Cardiac septum (tissue), 1 donor: ENCODE data around the gene TNFSF9. TPM values are rescaled to one million over a fixed set of nuclear protein-coding genes. Genes with fewer than 3 reads are reported as not detected.
"Not testable (repeated sequence)": the region's sequence is repeated elsewhere in the genome, so short reads cannot be mapped to it uniquely, and the experiment has no call there.

Experiments used
- DNase-seq: peaks from one replicate; pipeline ENCODE4 v3.0.0-alpha.2; 2020; ENCODE audit warnings: low spot score
- intact Hi-C: fragments of 100-400 bp; cut with DNase I; formaldehyde crosslinking; loops from one replicate; pipeline ENCODE4 v1.14.0; 2022
- total RNA-seq: library from RNA; stranded (reverse); fragmentation: NEBNext Ultra II Directional; extraction: Animal tissue kit (Norgen Biotek cat#: 25700); gene quantifications from one replicate; pipeline ENCODE4 v1.2.1, GENCODE V29; 2021
- donor health status: DM: no; HTN: no; CAD: no.

The TNFSF9 gene
- total RNA-seq, 1 donor from 2014 or later = not detected

- no peak for DNase-seq
- intact Hi-C loops = no loop called here
Observed at GRCh38 chr19:6503407-6504201, 27.2 kb upstream of the TNFSF9 start.

DNA sequence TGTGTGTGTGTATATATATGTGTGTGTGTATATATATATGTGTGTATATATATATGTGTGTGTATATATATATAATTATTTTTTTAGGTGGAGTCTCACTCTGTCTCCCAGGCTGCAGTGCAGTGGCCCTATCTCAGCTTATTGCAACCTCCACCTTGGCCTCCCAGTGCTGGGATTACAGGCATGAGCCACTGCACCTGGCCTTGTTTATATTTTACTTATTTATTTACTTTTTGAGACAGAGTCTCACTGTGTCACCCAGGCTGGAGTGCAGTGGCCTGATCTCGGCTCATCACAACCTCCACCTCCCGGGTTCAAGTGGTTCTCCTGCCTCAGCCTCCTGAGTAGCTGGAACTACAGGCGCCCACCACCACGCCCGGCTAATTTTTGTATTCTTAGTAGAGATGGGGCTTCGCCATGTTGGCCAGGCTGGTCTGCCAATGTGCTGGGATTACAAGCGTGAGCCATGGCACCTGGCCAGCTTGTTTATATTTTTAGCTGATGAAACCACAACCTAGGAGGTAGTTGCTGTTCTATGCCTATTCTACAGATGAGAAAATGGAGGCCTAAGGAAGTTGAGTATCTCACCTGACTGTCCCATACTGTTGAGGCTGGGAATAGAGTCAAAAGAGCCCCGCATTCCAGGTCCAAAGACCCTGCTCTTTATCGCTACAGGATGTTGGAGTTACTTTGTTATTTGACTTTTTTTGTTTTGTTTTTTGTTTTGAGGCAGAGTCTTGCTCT is 22.6 kb upstream of the TNFSF9 start:
- DNase-seq, intact Hi-C loops: not testable (repeated sequence)

DNA sequence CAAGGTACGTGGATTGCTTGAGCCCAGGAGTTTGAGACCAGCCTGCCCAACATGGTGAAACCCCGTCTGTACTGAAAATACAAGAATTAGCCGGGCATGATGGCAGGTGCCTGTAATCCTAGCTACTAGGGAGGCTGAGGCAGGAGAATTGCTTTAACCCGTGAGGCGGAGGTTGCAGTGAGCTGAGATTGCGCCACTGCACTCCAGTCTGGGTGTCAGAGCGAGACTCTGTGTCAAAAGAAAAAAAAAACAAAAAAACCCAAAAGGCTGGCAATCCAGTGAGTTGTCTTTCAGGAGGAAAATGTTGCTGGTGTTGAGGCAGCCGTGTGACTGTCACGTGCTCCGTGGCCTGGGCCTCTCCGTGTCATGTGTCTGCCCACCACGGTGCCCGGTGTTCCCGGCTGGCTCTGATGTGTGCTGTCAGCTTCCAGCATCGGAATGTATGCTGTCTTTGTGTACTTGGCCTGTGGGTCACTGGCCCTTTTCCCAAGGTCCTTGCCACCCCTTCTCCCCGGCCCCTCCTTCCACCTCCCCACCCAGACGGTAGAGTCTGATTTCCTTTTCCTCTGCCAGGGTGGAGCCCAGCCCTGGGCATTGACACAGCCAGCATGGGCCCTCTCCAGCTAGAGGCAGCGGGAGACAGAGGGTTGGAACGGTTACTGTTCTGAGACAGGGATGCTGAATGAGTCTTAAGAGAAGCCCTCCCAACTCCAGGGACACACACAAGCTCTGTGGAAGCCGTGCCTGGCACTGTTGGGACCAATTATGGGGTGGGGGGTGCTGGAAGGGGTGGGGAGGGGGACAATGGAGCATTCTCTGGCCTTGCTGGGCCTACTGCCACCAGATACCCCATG is 21.5 kb upstream of the TNFSF9 start:
- intact Hi-C loops = no loop called here
- no peak for DNase-seq

DNA sequence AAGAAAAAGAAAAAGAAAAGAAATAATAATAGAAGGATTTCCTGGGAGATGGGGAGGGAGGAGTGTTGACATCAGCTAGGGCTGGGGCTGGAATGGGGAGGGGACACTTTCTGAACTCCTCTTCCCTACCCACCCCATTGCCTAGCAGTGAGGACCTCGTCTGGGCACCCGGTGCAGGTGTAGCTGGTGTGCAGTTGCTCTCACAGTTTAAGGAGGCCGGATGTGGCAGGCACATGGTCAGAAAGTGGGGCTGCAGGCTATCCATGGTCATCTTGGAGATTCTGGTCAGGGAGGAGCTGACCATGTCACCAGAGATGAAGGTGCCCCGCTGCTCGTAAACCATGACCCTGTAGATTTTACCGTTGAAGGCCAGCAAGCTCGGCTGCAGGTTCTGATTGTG is 20.2 kb upstream of the TNFSF9 start:
- DNase-seq = no peak
- intact Hi-C loops = no loop called here

DNA sequence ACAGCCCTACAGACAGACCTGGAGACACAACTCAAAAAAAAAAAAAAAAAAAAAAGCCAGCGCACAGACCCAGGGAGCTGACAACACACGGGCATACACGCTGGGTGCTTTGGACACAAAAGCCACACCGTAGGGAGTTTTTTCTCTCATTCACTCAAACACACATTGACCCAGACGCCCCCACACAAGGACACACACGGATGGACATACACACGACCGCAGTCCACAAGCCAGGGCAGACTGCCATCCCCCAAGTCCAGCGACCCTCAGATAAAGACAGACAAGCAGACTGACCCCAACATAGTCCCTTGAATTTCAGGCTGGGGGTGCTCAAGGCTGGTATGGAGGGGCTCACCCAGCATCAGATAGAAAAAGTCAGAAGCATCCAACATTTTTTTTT is 16.7 kb upstream of the TNFSF9 start:
- DNase-seq = no peak
- intact Hi-C loops = no loop called here

- intact Hi-C loops = loop anchor here (5.0 kb wide), 2 partner anchors 222 to 347 kb away; partner anchors contain the start of genes GPR108 and TRIP10
- DNase-seq = no peak
Observed at GRCh38 chr19:6514926-6515544, 15.8 kb upstream of the TNFSF9 start.

DNA sequence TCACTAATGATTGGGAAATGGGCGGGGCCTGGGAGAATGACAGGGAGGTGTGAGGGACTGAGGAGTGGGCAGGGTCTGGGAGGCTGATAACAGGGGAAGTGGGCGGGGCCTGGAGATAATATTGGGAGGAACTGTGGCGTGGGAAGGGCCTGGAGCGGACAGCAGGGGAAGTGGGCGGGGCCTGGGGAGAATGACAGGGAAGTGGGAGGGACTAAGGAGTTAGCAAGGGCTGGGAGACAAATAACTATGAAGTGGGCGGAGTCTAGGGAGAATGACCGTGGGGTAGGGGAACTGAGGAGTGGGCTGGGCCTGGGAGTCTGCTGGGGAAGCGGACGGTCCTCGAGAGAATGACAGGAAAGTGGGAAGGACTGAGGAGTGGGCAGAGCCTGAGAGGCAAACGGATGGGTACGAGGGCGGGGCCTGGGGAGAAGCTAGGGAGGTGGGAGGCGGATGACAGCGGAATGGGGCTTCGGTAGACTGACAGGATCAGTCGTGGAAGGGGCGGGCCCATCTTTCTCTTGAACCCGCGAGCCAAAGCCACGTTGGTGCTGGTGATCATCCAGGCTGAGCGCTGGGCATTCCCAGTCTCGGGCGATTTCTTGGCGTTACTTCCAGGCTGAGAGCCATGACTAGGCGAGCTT is 14.7 kb upstream of the TNFSF9 start:
- intact Hi-C loops = loop anchor here (5.0 kb wide), 2 partner anchors 221 to 346 kb away; partner anchors contain the start of genes GPR108 and TRIP10
- peak; percentile 94 for DNase-seq

GRCh38 chr19:6516659-6517291 is 14.1 kb upstream of the TNFSF9 start:
- intact Hi-C loops = loop anchor here (1.0 to 5.0 kb wide), 3 partner anchors 117 to 346 kb away; partner anchors contain the start of genes GPR108 and TRIP10
- peak; percentile 93 for DNase-seq

DNA sequence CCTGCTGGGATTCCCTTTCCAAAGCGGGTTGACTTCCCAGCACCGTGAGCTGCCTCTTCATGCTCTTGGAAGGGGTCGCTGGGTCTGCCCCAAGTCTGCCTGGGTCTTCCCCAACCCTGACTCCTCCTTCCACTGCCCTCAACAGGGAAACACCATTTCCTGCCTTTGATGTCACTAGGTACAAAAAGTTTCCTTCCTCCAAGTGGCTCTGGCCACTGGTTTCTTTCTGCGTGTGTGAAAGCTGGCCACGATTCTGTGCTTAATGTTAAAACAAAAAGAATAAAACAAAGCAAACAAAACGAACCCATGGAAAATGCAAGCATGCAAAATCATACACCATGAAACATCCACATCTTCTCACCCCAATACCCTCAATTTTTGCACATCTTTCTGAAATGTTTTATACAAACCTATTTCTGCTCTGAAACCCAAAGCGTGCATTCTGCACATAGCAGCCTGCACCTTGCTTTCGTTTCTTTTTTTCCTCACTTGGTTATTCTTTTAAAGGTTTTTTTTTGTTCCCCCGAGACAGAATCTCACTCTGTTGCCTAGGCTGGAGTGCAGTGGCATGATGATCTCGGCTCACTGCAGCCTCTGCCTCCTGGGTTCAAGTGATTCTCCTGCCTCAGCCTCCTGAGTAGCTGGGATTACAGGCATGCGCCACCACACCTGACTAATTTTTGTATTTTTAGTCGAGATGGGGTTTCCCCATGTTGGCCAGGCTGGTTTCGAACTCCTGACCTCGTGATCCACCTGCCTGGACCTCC is 12.5 kb upstream of the TNFSF9 start:
- intact Hi-C loops = loop anchor here (5.0 kb wide), 2 partner anchors 219 to 344 kb away; partner anchors contain the start of genes GPR108 and TRIP10
- no peak for DNase-seq

DNA sequence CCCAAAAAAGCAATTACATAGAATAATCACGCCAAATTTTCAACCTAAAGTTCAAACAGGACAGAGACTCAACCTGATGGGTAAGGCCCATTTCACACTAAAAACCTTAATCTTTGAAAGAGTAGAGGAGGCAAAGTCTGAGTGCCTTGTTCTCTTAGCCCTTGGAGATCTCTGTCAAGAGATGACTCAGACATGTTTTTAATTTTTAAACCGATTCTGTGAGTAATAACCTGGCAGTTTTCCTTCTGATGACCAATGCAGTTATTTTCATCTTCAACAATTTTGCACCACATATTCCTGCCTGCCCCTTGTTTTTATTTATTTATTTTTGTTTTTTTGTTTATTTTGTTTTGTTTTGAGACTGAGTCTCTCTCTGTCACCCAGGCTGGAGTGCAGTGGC is 11.5 kb upstream of the TNFSF9 start:
- intact Hi-C loops = loop anchor here (5.0 kb wide), 2 partner anchors 218 to 343 kb away; partner anchors contain the start of genes GPR108 and TRIP10
- DNase-seq = no peak

GRCh38 chr19:6521718-6522646 is 8.8 kb upstream of the TNFSF9 start:
- intact Hi-C loops = no loop called here
- no peak for DNase-seq

DNA sequence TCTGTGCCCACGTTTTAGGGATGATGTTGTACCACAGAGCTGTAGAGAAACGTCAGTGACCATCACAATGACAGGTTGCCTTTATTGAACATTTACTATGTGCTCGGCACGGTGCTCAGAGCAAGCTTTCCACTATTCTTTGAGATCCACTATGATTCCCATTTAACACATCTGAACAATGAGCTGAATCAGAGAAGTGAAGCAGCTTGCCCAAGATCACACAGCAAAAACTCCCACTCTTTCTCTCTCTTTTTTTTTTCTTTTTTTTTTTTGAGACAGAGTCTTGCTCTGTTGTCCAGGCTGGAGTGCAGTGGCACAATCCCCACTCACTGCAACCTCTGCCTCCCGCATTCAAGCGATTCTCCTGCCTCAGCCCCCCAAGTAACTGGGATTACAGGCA is 8.1 kb upstream of the TNFSF9 start:
- intact Hi-C loops = no loop called here
- DNase-seq = no peak

DNA sequence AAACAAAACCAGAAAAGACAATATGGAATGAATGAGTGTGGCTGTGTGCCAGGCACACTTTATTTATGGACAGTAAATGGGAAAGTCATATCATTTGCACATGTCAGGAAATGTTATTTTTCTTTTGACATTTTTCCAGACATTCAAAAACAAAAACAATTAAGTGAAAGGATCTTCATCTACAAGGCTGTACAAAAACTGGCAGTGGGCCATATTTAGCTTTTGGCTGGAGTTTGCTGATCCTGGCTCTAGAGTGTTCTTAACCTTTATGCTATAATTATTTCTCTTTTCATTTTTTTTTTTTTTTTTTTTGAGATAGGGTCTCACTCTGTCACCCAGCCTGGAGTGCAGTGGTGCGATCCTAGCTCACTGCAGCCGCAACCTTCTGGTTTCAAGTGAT is 6.5 kb upstream of the TNFSF9 start:
- intact Hi-C loops = no loop called here
- no peak for DNase-seq

DNA sequence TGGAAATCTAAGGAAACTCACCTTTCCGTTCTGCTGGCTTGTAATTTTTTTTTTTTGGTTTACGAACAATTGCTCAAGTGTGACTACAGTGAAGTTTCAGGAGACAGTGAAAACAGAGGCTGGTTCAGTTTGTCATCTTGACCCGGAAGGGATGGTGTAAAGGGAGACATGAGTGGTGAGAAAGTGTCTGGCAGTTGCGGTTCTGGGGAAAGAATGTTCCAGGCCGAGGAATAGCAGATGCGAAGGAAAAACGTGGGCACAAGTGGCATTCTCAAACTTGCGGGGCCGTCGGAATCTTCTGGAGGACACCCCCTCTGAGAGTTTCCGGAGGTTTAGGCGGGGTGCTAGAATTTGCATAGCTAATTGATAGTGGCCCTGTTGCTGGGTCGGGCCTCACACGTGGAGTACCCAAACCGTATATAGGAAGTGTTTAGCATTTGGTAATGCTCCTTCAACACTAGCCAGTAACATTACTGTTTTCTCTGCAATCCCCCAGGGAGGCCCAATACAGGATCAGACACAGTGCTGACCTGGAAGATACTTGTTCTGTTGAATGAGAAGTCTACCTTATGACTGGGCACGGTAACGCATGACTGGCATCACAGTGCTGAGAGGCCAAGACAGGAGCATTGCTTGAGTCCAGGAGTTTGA is 2.8 kb upstream of the TNFSF9 start:
- no peak for DNase-seq
- intact Hi-C loops = no loop called here

DNA sequence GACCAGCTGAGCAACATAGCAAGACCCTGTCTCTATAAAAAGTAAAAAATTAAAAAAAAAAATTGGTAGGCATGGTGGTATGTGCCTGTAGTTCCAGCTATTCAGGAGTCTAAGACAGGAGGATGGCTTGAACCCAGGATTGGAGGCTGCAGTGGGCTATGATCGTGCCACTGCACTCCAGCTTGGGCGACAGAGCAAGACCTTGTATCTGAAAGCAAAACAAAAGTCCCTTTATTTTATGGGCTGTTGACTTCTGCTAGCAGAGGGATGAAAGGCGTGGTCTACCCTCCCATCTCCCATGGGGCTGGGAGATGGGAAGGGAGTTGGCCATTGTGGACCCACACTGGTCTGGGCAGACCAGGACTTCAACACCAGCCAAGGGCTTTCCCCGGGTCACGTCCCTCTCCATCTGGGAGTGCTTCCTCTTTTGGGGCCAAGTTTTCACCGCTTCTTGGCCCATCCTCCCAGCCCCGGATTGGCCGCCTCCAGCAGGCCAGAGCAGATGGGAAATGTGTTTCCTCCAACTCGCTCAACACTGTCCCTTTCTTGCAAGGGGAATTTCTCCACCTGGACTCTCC is 2.2 kb upstream of the TNFSF9 start:
- intact Hi-C loops = no loop called here
- DNase-seq = no peak

DNA sequence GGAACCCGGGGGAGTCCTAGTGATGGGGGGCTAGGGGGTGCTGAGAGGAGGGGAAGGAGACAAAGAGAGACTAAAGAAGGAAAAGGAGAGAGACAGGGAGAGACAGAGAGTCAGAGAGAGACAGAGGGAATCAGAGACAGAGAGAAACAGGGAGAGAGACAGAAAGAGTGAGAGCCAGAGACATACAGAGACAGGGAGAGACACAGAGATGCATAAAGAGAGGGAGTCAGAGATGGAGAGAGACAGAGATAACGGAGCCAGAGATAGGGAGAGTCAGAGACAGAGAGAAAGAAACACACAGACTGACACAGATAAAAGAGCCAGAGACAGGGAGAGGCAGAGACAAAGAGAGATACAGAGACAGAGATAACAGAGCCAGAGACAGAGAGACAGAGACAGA is 1.5 kb upstream of the TNFSF9 start:
- intact Hi-C loops = no loop called here
- no peak for DNase-seq
